LHCN-M2 (cell line): ENCODE measurements around the gene RRP1. TPM values are rescaled to one million over a fixed set of nuclear protein-coding genes. Genes with fewer than 3 reads are reported as not detected.
A peak's percentile ranks its signal among the peaks of the same experiment; 100 is the strongest.

Source experiments
- DNase-seq: peaks from one replicate; pipeline ENCODE4 v3.0.0-alpha.2; 2012; ENCODE audit warnings: low read depth
- polyA plus RNA-seq: library from polyadenylated mRNA; unstranded; fragments of >200 nt; gene quantifications from one replicate; pipeline ENCODE4 v1.2.1, GENCODE V29; 2012; ENCODE audit warnings: missing spikeins
- total RNA-seq: library from RNA; depleted of rRNA; stranded (reverse); fragments of >200 nt; gene quantifications from 2 replicates; pipeline ENCODE4 v1.2.3, GENCODE V29; 2014; rRNA removed

The RRP1 gene
- 27.9 and 28.6 TPM in 2 replicates for total RNA-seq
- polyA plus RNA-seq, result 22.0 TPM

- peak; percentile 84 for DNase-seq
These were observed at the start of gene RRP1 for GRCh38 chr21:43789276-43790009. RRP1 (plus strand) TSS chr21:43789577; CDS start chr21:43789630, 53 bp downstream.

- DNase-seq, result no peak
These were observed 49.5 kb upstream of the RRP1 start for GRCh38 chr21:43739621-43740435.

GRCh38 chr21:43740497-43741156 is 48.8 kb upstream of the RRP1 start:
- peak; percentile 42 for DNase-seq

- no peak for DNase-seq
These were observed 47.8 kb upstream of the RRP1 start for GRCh38 chr21:43741423-43742096.

GRCh38 chr21:43743947-43744346 is 45.4 kb upstream of the RRP1 start:
- no peak for DNase-seq

- no peak for DNase-seq
These were observed 44.7 kb upstream of the RRP1 start for GRCh38 chr21:43744725-43745124.

- no peak for DNase-seq
These were observed 43.4 kb upstream of the RRP1 start for GRCh38 chr21:43745772-43746517.

GRCh38 chr21:43748622-43749021 is 40.8 kb upstream of the RRP1 start:
- DNase-seq, result no peak

- DNase-seq, result no peak
These were observed 39.6 kb upstream of the RRP1 start for GRCh38 chr21:43749651-43750262.

GRCh38 chr21:43750339-43751033 is 38.9 kb upstream of the RRP1 start:
- DNase-seq, result no peak

GRCh38 chr21:43751955-43752591 is 37.3 kb upstream of the RRP1 start:
- DNase-seq, result no peak

- DNase-seq, result no peak
These were observed 36.5 kb upstream of the RRP1 start for GRCh38 chr21:43752758-43753438.

GRCh38 chr21:43753439-43753799 is 36.0 kb upstream of the RRP1 start:
- DNase-seq, result no peak

- DNase-seq, result no peak
These were observed 34.2 kb upstream of the RRP1 start for GRCh38 chr21:43754948-43755781.

- DNase-seq, result no peak
These were observed 33.4 kb upstream of the RRP1 start for GRCh38 chr21:43755820-43756594.

GRCh38 chr21:43757601-43758000 is 31.8 kb upstream of the RRP1 start:
- no peak for DNase-seq

- peak; percentile 70 for DNase-seq
These were observed 31.2 kb upstream of the RRP1 start for GRCh38 chr21:43758111-43758641.
